Aorta (tissue), 5 donors: Measurements from ENCODE around the gene CDC34. TPM values are rescaled to one million over a fixed set of nuclear protein-coding genes. Genes with fewer than 3 reads are reported as not detected.

Experiments
- ATAC-seq: fragments of 200-7000 bp; cut with Tn5 transposase; one replicate; pipeline ENCODE4 v1.9.1; 2022; ENCODE audit warnings: moderate library complexity; ENCODE audit not compliant: low FRiP score
- DNase-seq, 2 donors: peaks; one replicate each; pipeline ENCODE4 v3.0.0-alpha.2; 2020
- H3K27ac ChIP-seq, 2 donors: one replicate each; pipeline ENCODE4 v1.5.1; 2013; ENCODE audit warnings: low read length in 2 of 2, mild to moderate bottlenecking in 2 of 2, moderate library complexity in 2 of 2, control low read depth in 1 of 2, inconsistent platforms in 1 of 2, low read depth in 1 of 2
- H3K27me3 ChIP-seq, 2 donors: one replicate each; pipeline ENCODE4 v1.6.1; 2013; ENCODE audit warnings: control low read depth in 1 of 2, low read length in 1 of 2, mild to moderate bottlenecking in 1 of 2, moderate library complexity in 1 of 2; ENCODE audit not compliant: insufficient read depth in 2 of 2, control insufficient read depth in 1 of 2
- H3K36me3 ChIP-seq, 2 donors: one replicate each; pipeline ENCODE4 v1.6.1; 2013; ENCODE audit warnings: control low read depth in 1 of 2, low read length in 1 of 2, mild to moderate bottlenecking in 1 of 2; ENCODE audit not compliant: insufficient read depth in 2 of 2, control insufficient read depth in 1 of 2
- H3K4me1 ChIP-seq, 2 donors: one replicate each; pipeline ENCODE4 v1.6.1; 2013; ENCODE audit warnings: low read length in 2 of 2, control low read depth in 1 of 2, mild to moderate bottlenecking in 1 of 2, moderate library complexity in 1 of 2; ENCODE audit not compliant: insufficient read depth in 2 of 2, control insufficient read depth in 1 of 2
- H3K4me3 ChIP-seq, 2 donors: one replicate each; pipeline ENCODE4 v1.5.1; 2013; ENCODE audit warnings: low read length in 2 of 2, control low read depth in 1 of 2, mild to moderate bottlenecking in 1 of 2
- H3K9me3 ChIP-seq: one replicate; pipeline ENCODE4 v1.6.1; 2013; ENCODE audit warnings: mild to moderate bottlenecking, low read length; ENCODE audit not compliant: control insufficient read depth
- WGBS, 2 donors: extraction: QIAGEN DNeasy Blood & Tissue Kit; methylation state at CpG; one replicate each; pipeline ENCODE4 v1.1.7; 2013; 5-methylcytosine and 5-hydroxymethylcytosine counted together
- intact Hi-C, 2 donors: fragments of 100-400 bp; cut with DNase I; formaldehyde crosslinking; loops; one replicate each; pipeline versions ENCODE4 v1.14.2 to v1.15.0; 2022
- polyA plus RNA-seq, 2 donors: library from polyadenylated mRNA; stranded (reverse); fragments of 200-250 nt; gene quantifications; one replicate each; pipeline ENCODE4 v1.2.3, GENCODE V29; 2013
- total RNA-seq, 2 donors: library from RNA; stranded (reverse); fragmentation: NEBNext Ultra II Directional; extraction: Animal tissue kit (Norgen Biotek cat#: 25700); gene quantifications; one replicate each; pipeline ENCODE4 v1.2.1, GENCODE V29; 2021
- donor health status: healthy with polysubstance abuse.
- donor health status: Bipolar disorder and iron deficiency.
- donor health status: DM: no; HTN: no; CAD: no.
- donor health status: DM: no; HTN: no; CAD: no.
- donor health status: DM: yes; HTN: yes; CAD: no.

CDC34 gene
- total and polyA plus RNA-seq, 4 donors = 27.5 to 79.1 (median 43.0) TPM

GRCh38 chr19:558770-559439 is 27.3 kb downstream of the CDC34 start:
- WGBS, 2 donors = 44 to 48% methylated on average over 21 of the region's 21 CpGs
- no peak overlapping the region for H3K27ac ChIP-seq
- no peaks in the 10 kb centered on the region for H3K4me1 ChIP-seq
- H3K36me3 ChIP-seq = no peaks in the 10 kb centered on the region
- H3K9me3 ChIP-seq = no peaks in the 10 kb centered on the region
- intact Hi-C loops = no loop called here
- no peaks in the 10 kb centered on the region for H3K27me3 ChIP-seq
- DNase-seq (no peak), ATAC-seq (no peak)
- no peak overlapping the region for H3K4me3 ChIP-seq

GRCh38 chr19:560121-560520 is 28.6 kb downstream of the CDC34 start:
- no peaks in the 10 kb centered on the region for H3K36me3 ChIP-seq
- no peaks in the 10 kb centered on the region for H3K27me3 ChIP-seq
- no peaks in the 10 kb centered on the region for H3K4me1 ChIP-seq
- no peaks in the 10 kb centered on the region for H3K9me3 ChIP-seq
- DNase-seq (no peak), ATAC-seq (no peak)
- intact Hi-C loops = no loop called here
- H3K4me3 ChIP-seq = no peak overlapping the region
- H3K27ac ChIP-seq = no peak overlapping the region
- WGBS, 2 donors = 66 to 69% methylated on average over 12 of the region's 12 CpGs

- Histone ChIP-seq H3K27me3 (no peaks in the 10 kb centered on the region), H3K4me1 (no peaks in the 10 kb centered on the region), H3K9me3 (no peaks in the 10 kb centered on the region), H3K36me3 (no peaks in the 10 kb centered on the region), H3K27ac (no peak overlapping the region), H3K4me3 (no peak overlapping the region)
- no peak for DNase-seq
- peak; percentile 60 for ATAC-seq
- intact Hi-C loops = no loop called here
- 25 to 30% methylated on average over 18 of the region's 19 CpGs for WGBS, 2 donors
Observed at GRCh38 chr19:566403-566802, 34.8 kb downstream of the CDC34 start.

GRCh38 chr19:566844-567243 is 35.3 kb downstream of the CDC34 start:
- DNase-seq = no peak
- Histone ChIP-seq H3K27me3 (no peaks in the 10 kb centered on the region), H3K9me3 (no peaks in the 10 kb centered on the region), H3K27ac (no peak overlapping the region), H3K36me3 (no peaks in the 10 kb centered on the region), H3K4me1 (no peaks in the 10 kb centered on the region), H3K4me3 (no peak overlapping the region)
- WGBS, 2 donors = 70 to 74% methylated on average over 14 to 16 of the region's 16 CpGs
- intact Hi-C loops = no loop called here
- no peak for ATAC-seq

- intact Hi-C loops = no loop called here
- WGBS, 2 donors = 91 to 92% methylated on average over 22 of the region's 22 CpGs
- H3K27ac ChIP-seq = no peak overlapping the region
- H3K4me3 ChIP-seq = no peak overlapping the region
- ATAC-seq = no peak
- no peak for DNase-seq
- no peaks in the 10 kb centered on the region for H3K27me3 ChIP-seq
- no peaks in the 10 kb centered on the region for H3K9me3 ChIP-seq
- H3K4me1 ChIP-seq = no peaks in the 10 kb centered on the region
- H3K36me3 ChIP-seq = no peaks in the 10 kb centered on the region
Observed at GRCh38 chr19:567296-567900, 35.8 kb downstream of the CDC34 start.

- ATAC-seq (no peak), DNase-seq (no peak)
- Histone ChIP-seq H3K36me3 (no peaks in the 10 kb centered on the region), H3K4me1 (peaks cover 0 to 3% of the 10 kb centered on the region in 2 donors), H3K4me3 (no peak overlapping the region), H3K27ac (no peak overlapping the region), H3K9me3 (no peaks in the 10 kb centered on the region), H3K27me3 (no peaks in the 10 kb centered on the region)
- intact Hi-C loops = no loop called here
- WGBS, 2 donors = 90 to 96% methylated on average over 18 of the region's 25 CpGs
Observed at GRCh38 chr19:570251-570686, 38.7 kb downstream of the CDC34 start.

- Histone ChIP-seq H3K27ac (no peak overlapping the region), H3K9me3 (no peaks in the 10 kb centered on the region), H3K4me3 (peak overlapping the region in 1 of 2 donors; percentile 55), H3K27me3 (no peaks in the 10 kb centered on the region), H3K4me1 (peaks cover 0 to 3% of the 10 kb centered on the region in 2 donors), H3K36me3 (no peaks in the 10 kb centered on the region)
- DNase-seq (peak; percentile 69 to 76), ATAC-seq (no peak)
- WGBS, 2 donors = 5 to 6% methylated on average over 45 of the region's 45 CpGs
- intact Hi-C loops = no loop called here
Observed at GRCh38 chr19:570937-571565, 39.5 kb downstream of the CDC34 start.

- WGBS, 2 donors = 0 to 1% methylated on average over 14 of the region's 14 CpGs
- peak overlapping the region; percentile 55 to 66 for H3K4me3 ChIP-seq
- H3K36me3 ChIP-seq = no peaks in the 10 kb centered on the region
- H3K9me3 ChIP-seq = no peaks in the 10 kb centered on the region
- intact Hi-C loops = no loop called here
- DNase-seq = no peak
- no peak for ATAC-seq
- no peak overlapping the region for H3K27ac ChIP-seq
- H3K4me1 ChIP-seq = peaks cover 0 to 3% of the 10 kb centered on the region in 2 donors
- no peaks in the 10 kb centered on the region for H3K27me3 ChIP-seq
Observed at GRCh38 chr19:571566-571974, 40.0 kb downstream of the CDC34 start.
